Right lobe of liver (tissue), 6 donors: ENCODE data around the gene RAP1A. TPM values are rescaled to one million over a fixed set of nuclear protein-coding genes. Genes with fewer than 3 reads are reported as not detected.

Experiments
- ATAC-seq, 4 donors: fragments of 200-7000 bp; cut with Tn5 transposase; one replicate each; pipeline ENCODE4 v1.9.1; 2020; ENCODE audit warnings: mild to moderate bottlenecking in 4 of 4, moderate library complexity in 4 of 4
- DNase-seq, 3 donors: peaks; one replicate each; pipeline ENCODE4 v3.0.0-alpha.2; 2020
- H3K27ac ChIP-seq, 3 donors: fragments of 200-600 bp; one replicate each; pipeline ENCODE4 v1.8.0; 2022
- H3K27me3 ChIP-seq, 2 donors: fragments of 200-600 bp; one replicate each; pipeline ENCODE4 v1.8.0; 2022
- H3K36me3 ChIP-seq, 4 donors: fragments of 200-600 bp; sonication (generic) in 1 of 4; one replicate each; pipeline versions ENCODE4 v1.5.1 to v1.8.0; 2017 to 2022; ENCODE audit warnings: control low read depth in 1 of 4
- H3K4me1 ChIP-seq, 4 donors: fragments of 200-600 bp; sonication (generic) in 1 of 4; one replicate each; pipeline versions ENCODE4 v1.5.1 to v1.8.0; 2017 to 2022; ENCODE audit warnings: control low read depth in 1 of 4
- H3K4me3 ChIP-seq, 3 donors: fragments of 200-600 bp; one replicate each; pipeline ENCODE4 v1.8.0; 2022
- H3K9me3 ChIP-seq, 4 donors: fragments of 200-600 bp; sonication (generic) in 1 of 4; one replicate each; pipeline versions ENCODE4 v1.5.1 to v1.8.0; 2017 to 2022; ENCODE audit warnings: control low read depth in 1 of 4
- POLR2A ChIP-seq: fragments of 450-650 bp; IDR thresholded peaks from one replicate; pipeline ENCODE4 v1.6.1; 2017; ENCODE audit warnings: antibody characterized with exemption, mild to moderate bottlenecking
- WGBS: methylation state at CpG from one replicate; pipeline ENCODE4 v1.1.6; 2018; ENCODE audit warnings: low coverage, low lambda C conversion rate; ENCODE audit not compliant: insufficient coverage; ENCODE audit errors: missing lambda C conversion rate; 5-methylcytosine and 5-hydroxymethylcytosine counted together
- intact Hi-C, 2 donors: fragments of 100-400 bp; cut with DNase I; formaldehyde crosslinking; loops; one replicate each; pipeline versions ENCODE4 v1.11.2 to v1.14.1; 2022
- total RNA-seq, 6 experiments: library from RNA; depleted of rRNA in 2 of 6; stranded (reverse); fragments of >200 nt in 2 of 6; fragmentation: NEBNext Ultra II Directional in 3 of 6; extraction: Animal tissue kit (Norgen Biotek cat#: 25700) in 3 of 6; gene quantifications; one replicate each; pipeline versions ENCODE4 v1.1.0 to v1.2.4, GENCODE V29; 2016 to 2023
- TF ChIP-seq, protein P1 (sequence below), 4 donors: fragments of 200-600 bp in 3 of 4; fragments of 450-650 bp in 1 of 4; IDR thresholded peaks; one replicate each; pipeline versions ENCODE4 v1.5.1 to v1.8.0; 2016 to 2022; ENCODE audit warnings: antibody characterized with exemption in 4 of 4, mild to moderate bottlenecking in 2 of 4
- donor health status: DM: no; HTN: yes; CAD: no.
- donor health status: DM: no; HTN: no; CAD: no.
- donor health status: DM: no; HTN: no; CAD: no.
- donor health status: DM: no; HTN: yes; CAD: no.
- donor health status: DM: no; HTN: yes; CAD: no.

The RAP1A gene
- total RNA-seq, 6 experiments from 2014 or later, result 25.9 to 53.8 (median 33.3) TPM

GRCh38 chr1:111691886-111692285 lies 72.3 kb downstream of the RAP1A start:
- no peaks in the 10 kb centered on the region for H3K27me3 ChIP-seq
- H3K9me3 ChIP-seq, result no peaks in the 10 kb centered on the region
- intact Hi-C loops, result no loop called here
- ATAC-seq (no peak), DNase-seq (no peak)
- H3K4me1 ChIP-seq, result peaks cover 0 to 4% (median 0%) of the 10 kb centered on the region in 4 donors
- WGBS, result 100% methylated on average over 1 of the region's 1 CpG
- H3K36me3 ChIP-seq, result peaks cover 0 to 4% (median 0%) of the 10 kb centered on the region in 4 donors
- TF ChIP-seq, protein P1, sequence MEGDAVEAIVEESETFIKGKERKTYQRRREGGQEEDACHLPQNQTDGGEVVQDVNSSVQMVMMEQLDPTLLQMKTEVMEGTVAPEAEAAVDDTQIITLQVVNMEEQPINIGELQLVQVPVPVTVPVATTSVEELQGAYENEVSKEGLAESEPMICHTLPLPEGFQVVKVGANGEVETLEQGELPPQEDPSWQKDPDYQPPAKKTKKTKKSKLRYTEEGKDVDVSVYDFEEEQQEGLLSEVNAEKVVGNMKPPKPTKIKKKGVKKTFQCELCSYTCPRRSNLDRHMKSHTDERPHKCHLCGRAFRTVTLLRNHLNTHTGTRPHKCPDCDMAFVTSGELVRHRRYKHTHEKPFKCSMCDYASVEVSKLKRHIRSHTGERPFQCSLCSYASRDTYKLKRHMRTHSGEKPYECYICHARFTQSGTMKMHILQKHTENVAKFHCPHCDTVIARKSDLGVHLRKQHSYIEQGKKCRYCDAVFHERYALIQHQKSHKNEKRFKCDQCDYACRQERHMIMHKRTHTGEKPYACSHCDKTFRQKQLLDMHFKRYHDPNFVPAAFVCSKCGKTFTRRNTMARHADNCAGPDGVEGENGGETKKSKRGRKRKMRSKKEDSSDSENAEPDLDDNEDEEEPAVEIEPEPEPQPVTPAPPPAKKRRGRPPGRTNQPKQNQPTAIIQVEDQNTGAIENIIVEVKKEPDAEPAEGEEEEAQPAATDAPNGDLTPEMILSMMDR (IDR thresholded peaks at IDR 0.05), result no peak
- TF ChIP-seq POLR2A, result no peak
- no peak overlapping the region for H3K4me3 ChIP-seq
- no peak overlapping the region for H3K27ac ChIP-seq

DNA sequence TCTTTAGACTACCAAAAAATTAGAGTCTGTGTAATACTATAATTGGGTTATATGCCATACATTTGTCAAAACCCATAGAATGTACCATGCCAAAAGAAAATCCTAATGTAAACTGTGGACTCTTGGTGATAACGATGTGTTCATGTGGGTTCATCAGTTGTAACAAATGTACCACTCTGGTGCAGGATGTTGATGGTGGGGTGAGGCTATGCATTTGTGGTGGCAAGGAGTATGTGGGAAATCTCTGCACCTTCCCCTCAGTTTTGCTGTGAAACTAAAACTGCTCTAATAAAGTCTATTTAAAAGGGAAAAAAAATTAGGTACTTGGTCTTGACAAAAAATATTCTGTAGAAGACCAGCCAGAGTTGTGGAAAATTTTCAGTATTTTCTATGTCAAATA lies 76.2 kb downstream of the RAP1A start:
- WGBS, result 67% methylated on average over 1 of the region's 1 CpG
- ATAC-seq, result no peak

GRCh38 chr1:111696330-111696729 lies 76.7 kb downstream of the RAP1A start:
- Histone ChIP-seq H3K27me3 (no peaks in the 10 kb centered on the region), H3K4me3 (no peak overlapping the region), H3K4me1 (no peaks in the 10 kb centered on the region), H3K9me3 (no peaks in the 10 kb centered on the region), H3K27ac (no peak overlapping the region), H3K36me3 (peaks cover 0 to 20% (median 8%) of the 10 kb centered on the region in 4 donors)
- no peak for DNase-seq
- intact Hi-C loops, result no loop called here
- no peak for ATAC-seq
- TF ChIP-seq POLR2A, result no peak
- TF ChIP-seq, protein P1 (IDR thresholded peaks at IDR 0.05), result no peak

More for the DNA sequence above, 76.2 kb downstream of the RAP1A start:
- H3K36me3 ChIP-seq, result peaks cover 0 to 17% (median 8%) of the 10 kb centered on the region in 4 donors
- DNase-seq, result no peak
- no peak for TF ChIP-seq POLR2A
- TF ChIP-seq, protein P1 (IDR thresholded peaks at IDR 0.05), result no peak
- no peak overlapping the region for H3K27ac ChIP-seq
- no peaks in the 10 kb centered on the region for H3K9me3 ChIP-seq
- H3K27me3 ChIP-seq, result no peaks in the 10 kb centered on the region
- intact Hi-C loops, result no loop called here
- H3K4me1 ChIP-seq, result no peaks in the 10 kb centered on the region
- no peak overlapping the region for H3K4me3 ChIP-seq

DNA sequence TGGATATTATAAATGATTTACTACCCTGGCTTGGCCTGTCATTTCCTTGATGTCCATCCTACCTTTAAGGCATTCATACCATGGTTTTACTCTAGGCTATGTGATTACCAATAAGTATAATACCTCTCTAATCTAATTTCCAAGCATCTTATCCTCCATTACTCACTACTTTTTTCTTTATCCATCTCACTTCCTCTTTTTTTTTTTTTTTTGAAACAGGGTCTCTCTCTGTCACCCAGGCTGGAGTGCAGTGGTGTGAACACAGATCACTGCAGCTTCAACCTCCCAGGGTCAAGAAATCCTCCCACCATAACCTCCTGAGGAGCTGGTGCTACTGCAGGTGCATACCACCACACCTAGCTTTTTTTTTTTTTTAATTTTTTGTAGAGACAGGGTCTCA lies 79.7 kb downstream of the RAP1A start:
- Histone ChIP-seq H3K36me3 (peaks cover 0 to 20% (median 6%) of the 10 kb centered on the region in 4 donors), H3K27me3 (no peaks in the 10 kb centered on the region), H3K4me3 (no peak overlapping the region), H3K4me1 (peaks cover 0 to 4% (median under 1%) of the 10 kb centered on the region in 4 donors), H3K27ac (no peak overlapping the region), H3K9me3 (no peaks in the 10 kb centered on the region)
- ATAC-seq, result no peak
- TF ChIP-seq, protein P1 (IDR thresholded peaks at IDR 0.05), result no peak
- no peak for TF ChIP-seq POLR2A
- intact Hi-C loops, result no loop called here
- no peak for DNase-seq

GRCh38 chr1:111702504-111703050 lies 83.0 kb downstream of the RAP1A start:
- Histone ChIP-seq H3K9me3 (no peaks in the 10 kb centered on the region), H3K27ac (no peak overlapping the region), H3K4me3 (no peak overlapping the region), H3K36me3 (peaks cover 0 to 23% (median 6%) of the 10 kb centered on the region in 4 donors), H3K4me1 (peaks cover 0 to 9% (median 2%) of the 10 kb centered on the region in 4 donors), H3K27me3 (no peaks in the 10 kb centered on the region)
- intact Hi-C loops, result no loop called here
- DNase-seq (no peak), ATAC-seq (no peak)
- WGBS, result 96% methylated on average over 3 of the region's 5 CpGs
- TF ChIP-seq, protein P1 (IDR thresholded peaks at IDR 0.05), result no peak
- TF ChIP-seq POLR2A, result no peak
